ENCODE data around the gene ZBTB25. TPM values are rescaled to one million over a fixed set of nuclear protein-coding genes. Genes with fewer than 3 reads are reported as not detected.

The ZBTB25 gene
- total RNA-seq, 1 donor from 2014 or later, result 14.9 TPM

GRCh38 chr14:64409126-64409920 lies 94.3 kb downstream of the ZBTB25 start:
- peaks cover 16% of the 10 kb centered on the region for H3K36me3 ChIP-seq
- intact Hi-C loops (cut with DNase I), result no loop called here

GRCh38 chr14:64407329-64407728 lies 96.3 kb downstream of the ZBTB25 start:
- DNase-seq (no peak), ATAC-seq (no peak)
- no peak overlapping the region for H3K27ac ChIP-seq
- H3K36me3 ChIP-seq, result peaks cover 6% of the 10 kb centered on the region
- H3K27me3 ChIP-seq (ENCODE audit: low read depth), result no peaks in the 10 kb centered on the region
- H3K4me1 ChIP-seq, result no peaks in the 10 kb centered on the region
- no peaks in the 10 kb centered on the region for H3K9me3 ChIP-seq
- no peak overlapping the region for H3K4me3 ChIP-seq
- intact Hi-C loops (cut with DNase I), result no loop called here
- TF ChIP-seq, protein P1, sequence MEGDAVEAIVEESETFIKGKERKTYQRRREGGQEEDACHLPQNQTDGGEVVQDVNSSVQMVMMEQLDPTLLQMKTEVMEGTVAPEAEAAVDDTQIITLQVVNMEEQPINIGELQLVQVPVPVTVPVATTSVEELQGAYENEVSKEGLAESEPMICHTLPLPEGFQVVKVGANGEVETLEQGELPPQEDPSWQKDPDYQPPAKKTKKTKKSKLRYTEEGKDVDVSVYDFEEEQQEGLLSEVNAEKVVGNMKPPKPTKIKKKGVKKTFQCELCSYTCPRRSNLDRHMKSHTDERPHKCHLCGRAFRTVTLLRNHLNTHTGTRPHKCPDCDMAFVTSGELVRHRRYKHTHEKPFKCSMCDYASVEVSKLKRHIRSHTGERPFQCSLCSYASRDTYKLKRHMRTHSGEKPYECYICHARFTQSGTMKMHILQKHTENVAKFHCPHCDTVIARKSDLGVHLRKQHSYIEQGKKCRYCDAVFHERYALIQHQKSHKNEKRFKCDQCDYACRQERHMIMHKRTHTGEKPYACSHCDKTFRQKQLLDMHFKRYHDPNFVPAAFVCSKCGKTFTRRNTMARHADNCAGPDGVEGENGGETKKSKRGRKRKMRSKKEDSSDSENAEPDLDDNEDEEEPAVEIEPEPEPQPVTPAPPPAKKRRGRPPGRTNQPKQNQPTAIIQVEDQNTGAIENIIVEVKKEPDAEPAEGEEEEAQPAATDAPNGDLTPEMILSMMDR (IDR thresholded peaks at IDR 0.05), result no peak

More at GRCh38 chr14:64409126-64409920, 94.3 kb downstream of the ZBTB25 start:
- no peaks in the 10 kb centered on the region for H3K9me3 ChIP-seq
- no peaks in the 10 kb centered on the region for H3K4me1 ChIP-seq
- TF ChIP-seq, protein P1 (IDR thresholded peaks at IDR 0.05), result no peak
- no peak overlapping the region for H3K4me3 ChIP-seq
- H3K27me3 ChIP-seq (ENCODE audit: low read depth), result no peaks in the 10 kb centered on the region
- DNase-seq, result no peak
- no peak for ATAC-seq
- no peak overlapping the region for H3K27ac ChIP-seq

DNA sequence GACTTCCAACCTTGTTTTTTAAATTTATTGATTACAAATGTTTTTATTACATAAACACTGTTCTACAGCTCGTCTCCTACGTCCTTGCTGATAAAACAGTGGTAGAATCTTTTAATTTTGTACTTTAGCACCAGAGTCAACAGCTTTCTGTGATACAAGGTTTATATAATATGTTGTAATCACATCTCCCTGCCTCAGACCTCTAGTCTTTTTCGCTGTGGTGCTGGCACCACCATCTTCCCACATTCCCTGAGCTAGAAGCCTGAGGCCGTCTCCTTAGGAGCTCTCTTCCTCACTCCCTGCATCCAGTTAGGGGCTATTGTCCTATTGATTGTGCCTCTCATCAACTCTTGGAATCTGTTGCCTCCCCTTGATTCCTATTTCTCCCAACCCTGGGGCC lies 98.3 kb downstream of the ZBTB25 start:
- DNase-seq, result no peak
- Histone ChIP-seq H3K27me3 (ENCODE audit: low read depth) (no peaks in the 10 kb centered on the region), H3K27ac (no peak overlapping the region), H3K4me3 (no peak overlapping the region), H3K4me1 (no peaks in the 10 kb centered on the region), H3K9me3 (no peaks in the 10 kb centered on the region), H3K36me3 (no peaks in the 10 kb centered on the region)
- intact Hi-C loops (cut with DNase I), result no loop called here
- TF ChIP-seq, protein P1 (IDR thresholded peaks at IDR 0.05), result no peak
- ATAC-seq, result no peak

- no peaks in the 10 kb centered on the region for H3K27me3 ChIP-seq (ENCODE audit: low read depth)
- H3K9me3 ChIP-seq, result no peaks in the 10 kb centered on the region
- H3K4me3 ChIP-seq, result no peak overlapping the region
- DNase-seq, result no peak
- no peak overlapping the region for H3K27ac ChIP-seq
- TF ChIP-seq, protein P1 (IDR thresholded peaks at IDR 0.05), result no peak
- H3K36me3 ChIP-seq, result no peaks in the 10 kb centered on the region
- peak in 1 of 2 donors; percentile 11 for ATAC-seq
- H3K4me1 ChIP-seq, result no peaks in the 10 kb centered on the region
- intact Hi-C loops (cut with DNase I), result no loop called here
Observed at GRCh38 chr14:64401949-64402348, 101.7 kb downstream of the ZBTB25 start.

GRCh38 chr14:64400829-64401459 lies 102.7 kb downstream of the ZBTB25 start:
- peak in 1 of 2 donors; percentile 29 for ATAC-seq
- H3K4me3 ChIP-seq, result no peak overlapping the region
- intact Hi-C loops (cut with DNase I), result no loop called here
- H3K4me1 ChIP-seq, result no peaks in the 10 kb centered on the region
- no peaks in the 10 kb centered on the region for H3K9me3 ChIP-seq
- no peaks in the 10 kb centered on the region for H3K36me3 ChIP-seq
- H3K27ac ChIP-seq, result no peak overlapping the region
- DNase-seq, result no peak
- TF ChIP-seq, protein P1 (IDR thresholded peaks at IDR 0.05), result no peak
- no peaks in the 10 kb centered on the region for H3K27me3 ChIP-seq (ENCODE audit: low read depth)

Other genes with a start within 250 kb of the ZBTB25 start
- 0.30 TPM for gene ESR2, start 209.5 kb downstream of the ZBTB25 start, total RNA-seq
- gene MTHFD1, start 115.5 kb downstream of the ZBTB25 start, total RNA-seq, result 46.3 TPM
- 4.8 TPM for gene AKAP5, start 38.3 kb downstream of the ZBTB25 start, total RNA-seq
- 46.1 TPM for gene ZBTB1, start 932 bp upstream of the ZBTB25 start, total RNA-seq
- gene HSPA2, start 36.9 kb upstream of the ZBTB25 start, total RNA-seq, result 11.4 TPM
- gene PPP1R36, start 46.1 kb upstream of the ZBTB25 start, total RNA-seq, result 0.97 TPM
- 33.1 TPM for gene PLEKHG3, start 200.6 kb upstream of the ZBTB25 start, total RNA-seq